Heart left ventricle (tissue), 16 donors: Measurements from ENCODE around the gene RIN2. TPM values are rescaled to one million over a fixed set of nuclear protein-coding genes. Genes with fewer than 3 reads are reported as not detected.

Experiments used
- ATAC-seq, 4 donors: fragments of 200-7000 bp; cut with Tn5 transposase; one replicate each; pipeline ENCODE4 v1.9.1; 2020 to 2022; ENCODE audit warnings: moderate library complexity in 4 of 4, mild to moderate bottlenecking in 3 of 4, moderate number of reproducible peaks in 1 of 4
- DNase-seq, 5 donors: peaks; one replicate each; pipeline ENCODE4 v3.0.0-alpha.2; 2020
- H3K27ac ChIP-seq, 12 donors: fragments of 200-600 bp; sonication (generic) in 4 of 12; one replicate each; pipeline versions ENCODE4 v1.5.0 to v1.8.0; 2016 to 2022; ENCODE audit warnings: mild to moderate bottlenecking in 2 of 12
- H3K27me3 ChIP-seq, 9 donors: fragments of 200-600 bp; sonication (generic) in 2 of 9; one replicate each; pipeline versions ENCODE4 v1.5.1 to v1.8.0; 2016 to 2022; ENCODE audit warnings: mild to moderate bottlenecking in 3 of 9
- H3K36me3 ChIP-seq, 9 donors: fragments of 200-600 bp; sonication (generic) in 2 of 9; one replicate each; pipeline versions ENCODE4 v1.5.0 to v1.8.0; 2018 to 2022; ENCODE audit warnings: mild to moderate bottlenecking in 2 of 9
- H3K4me1 ChIP-seq, 12 donors: fragments of 200-600 bp; sonication (generic) in 4 of 12; one replicate each; pipeline versions ENCODE4 v1.5.0 to v1.8.0; 2016 to 2022; ENCODE audit warnings: mild to moderate bottlenecking in 3 of 12
- H3K4me3 ChIP-seq, 12 donors: fragments of 200-600 bp; sonication (generic) in 4 of 12; one replicate each; pipeline versions ENCODE4 v1.5.0 to v1.8.0; 2017 to 2022; ENCODE audit warnings: mild to moderate bottlenecking in 9 of 12, moderate library complexity in 4 of 12
- H3K9me3 ChIP-seq, 12 donors: fragments of 200-600 bp; sonication (generic) in 4 of 12; one replicate each; pipeline versions ENCODE4 v1.5.0 to v1.8.0; 2016 to 2022; ENCODE audit warnings: mild to moderate bottlenecking in 1 of 12
- CTCF ChIP-seq, 12 donors: fragments of 200-600 bp; sonication (generic) in 4 of 12; IDR thresholded peaks; one replicate each; pipeline versions ENCODE4 v1.5.0 to v1.8.0; 2018 to 2022; ENCODE audit warnings: antibody characterized with exemption in 12 of 12, mild to moderate bottlenecking in 5 of 12
- POLR2A ChIP-seq, 2 donors: fragments of 450-650 bp; IDR thresholded peaks; one replicate each; pipeline ENCODE4 v1.6.1; 2017; ENCODE audit warnings: antibody characterized with exemption in 2 of 2, mild to moderate bottlenecking in 2 of 2, moderate library complexity in 2 of 2
- WGBS, 4 donors: extraction: QIAGEN DNeasy Blood & Tissue Kit in 2 of 4; methylation state at CpG; one replicate each; pipeline versions ENCODE4 v1.1.5 to v1.1.7; 2013 to 2018; 5-methylcytosine and 5-hydroxymethylcytosine counted together
- intact Hi-C, 10 donors: fragments of 100-400 bp; cut with DNase I; formaldehyde crosslinking; loops; one replicate each; pipeline versions ENCODE4 v1.11.1 to v1.14.2; 2022
- polyA plus RNA-seq, 2 donors: library from polyadenylated mRNA; stranded (reverse); fragments of 200-250 nt; gene quantifications; one replicate each; pipeline ENCODE4 v1.2.3, GENCODE V29; 2013
- total RNA-seq, 9 donors: library from RNA; depleted of rRNA in 2 of 9; stranded (reverse); fragments of >200 nt in 2 of 9; fragmentation: NEBNext Ultra II Directional in 3 of 9; extraction: Animal tissue kit (Norgen Biotek cat#: 25700) in 3 of 9; gene quantifications; one replicate each; pipeline versions ENCODE4 v1.1.0 to v1.2.4, GENCODE V29; 2016 to 2023
- donor health status: ischemic (EF 13 %, LVEDD 7.1; RV severe dilation, severe dysfunction).
- donor health status: healthy with polysubstance abuse.
- donor health status: DM: no; HTN: yes; CAD: no.
- donor health status: DM: no; HTN: no; CAD: no.
- donor health status: ischemic (EF 25% LVEDD 6.9; RV normal size, moderate dysfunction).
- donor health status: ischemic (EF 25% LVEDD 5.7; RV mildly dilated, moderate dysfunction).
- donor health status: healthy.
- donor health status: DM: yes; HTN: yes; CAD: no.
- donor health status: ischemic (EF 35%, LVEDD 5.7; RV mildly dilated, moderate dysfunction).
- donor health status: nonischemic (EF 11% LVEDD 7.7; RV severe dilation, severe dysfunction).
- donor health status: DM: yes; HTN: yes; CAD: no.
- donor health status: PGD.
- donor health status: ischemic (EF 29% LVEDD 5.4; RV normal size, mild dysfunction).
- donor health status: nonischemic (EF 23%, LVEDD 6.1; RV moderate dilation, normal function).

The RIN2 gene
- total and polyA plus RNA-seq, 11 donors: 15.0 to 76.5 (median 56.7) TPM

- H3K4me1 ChIP-seq: peaks cover 17 to 83% (median 62%) of the 10 kb centered on the region in 12 donors
- no peaks in the 10 kb centered on the region for H3K27me3 ChIP-seq
- no peak overlapping the region for H3K4me3 ChIP-seq
- TF ChIP-seq POLR2A (IDR thresholded peaks at IDR 0.05) (no peak), CTCF (IDR thresholded peaks at IDR 0.05) (no peak)
- intact Hi-C loops: loop anchor here in 6 of 10 donors (5.0 to 10.0 kb wide), 5 partner anchors 88 to 215 kb away; no protein-coding TSS in a partner anchor
- H3K27ac ChIP-seq: peak overlapping the region in 1 of 12 donors; percentile 85
- whole genome bisulfite sequencing, 4 donors: 94 to 99% (median 96%) methylated on average over 3 of the region's 3 CpGs
- no peaks in the 10 kb centered on the region for H3K36me3 ChIP-seq
- no peaks in the 10 kb centered on the region for H3K9me3 ChIP-seq
- no peak for ATAC-seq
- no peak for DNase-seq
These were observed 24.6 kb downstream of the RIN2 start for GRCh38 chr20:19782669-19783068.

GRCh38 chr20:19783966-19784401 is 25.9 kb downstream of the RIN2 start:
- ATAC-seq: peak; percentile 18 to 52 (median 44)
- TF ChIP-seq POLR2A (IDR thresholded peaks at IDR 0.05): no peak
- no peak for TF ChIP-seq CTCF (IDR thresholded peaks at IDR 0.05)
- peak overlapping the region; percentile 17 to 91 (median 84) for H3K27ac ChIP-seq
- no peaks in the 10 kb centered on the region for H3K36me3 ChIP-seq
- H3K4me3 ChIP-seq: no peak overlapping the region
- peak; percentile 42 to 80 (median 72) for DNase-seq
- 14 to 43% (median 29%) methylated on average over 2 to 7 of the region's 7 CpGs for WGBS, 4 donors
- intact Hi-C loops: loop anchor here in 9 of 10 donors (2.0 to 10.0 kb wide), 9 partner anchors 25 to 213 kb away; partner anchors contain the start of gene RIN2 (in 4 of the 9)
- peaks cover 12 to 73% (median 53%) of the 10 kb centered on the region in 12 donors for H3K4me1 ChIP-seq
- peaks cover 0 to 10% (median 4%) of the 10 kb centered on the region in 12 donors for H3K9me3 ChIP-seq
- no peaks in the 10 kb centered on the region for H3K27me3 ChIP-seq

GRCh38 chr20:19784511-19785172 is 26.6 kb downstream of the RIN2 start:
- H3K4me3 ChIP-seq: peak overlapping the region in 2 of 12 donors; percentile 5 to 6
- 7 to 10% (median 8%) methylated on average over 11 of the region's 11 CpGs for WGBS, 4 donors
- no peak for TF ChIP-seq POLR2A (IDR thresholded peaks at IDR 0.05)
- peak; percentile 65 to 87 (median 81) for TF ChIP-seq CTCF (IDR thresholded peaks at IDR 0.05)
- peaks cover 12 to 68% (median 46%) of the 10 kb centered on the region in 12 donors for H3K4me1 ChIP-seq
- peaks cover 0 to 14% (median 5%) of the 10 kb centered on the region in 12 donors for H3K9me3 ChIP-seq
- DNase-seq (peak in 4 of 5 donors; percentile 64 to 78 (median 73)), ATAC-seq (peak; percentile 67 to 79 (median 72))
- peak overlapping the region; percentile 69 to 91 (median 84) for H3K27ac ChIP-seq
- intact Hi-C loops: loop anchor here (1.0 to 10.0 kb wide), 16 partner anchors 26 to 213 kb away; partner anchors contain the start of gene RIN2 (in 4 of the 10)
- no peaks in the 10 kb centered on the region for H3K36me3 ChIP-seq
- H3K27me3 ChIP-seq: no peaks in the 10 kb centered on the region
